Measurements from ENCODE around the gene PPP2R1B. TPM values are rescaled to one million over a fixed set of nuclear protein-coding genes. Genes with fewer than 3 reads are reported as not detected.

Gene PPP2R1B
- total and polyA plus RNA-seq, 12 donors = 5.8 to 16.8 (median 10.7) TPM

GRCh38 chr11:111766834-111767142, 599 bp upstream of the PPP2R1B start:
- WGBS, 2 donors = 1 to 2% methylated on average over 7 of the region's 7 CpGs
- Histone ChIP-seq H3K36me3 (peaks cover 0 to 32% (median 10%) of the 10 kb centered on the region in 9 donors), H3K9me3 (no peaks in the 10 kb centered on the region), H3K4me3 (peak overlapping the region; percentile 68 to 97 (median 84)), H3K27ac (peak overlapping the region; percentile 57 to 92 (median 86)), H3K27me3 (no peaks in the 10 kb centered on the region), H3K4me1 (peaks cover 2 to 39% (median 28%) of the 10 kb centered on the region in 9 donors)
- intact Hi-C loops (cut with DNase I) = loop anchor here in 3 of 10 donors (2.0 to 5.0 kb wide), 2 partner anchors 34 to 164 kb away; partner anchors contain the start of gene SIK2 (in 1 of the 3)
- peak; percentile 21 to 58 (median 38) for ATAC-seq
- no peak for TF ChIP-seq CTCF (IDR thresholded peaks at IDR 0.05)
- DNase-seq = no peak

GRCh38 chr11:111765320-111765983, 737 bp downstream of the PPP2R1B start:
- no peaks in the 10 kb centered on the region for H3K27me3 ChIP-seq
- H3K4me3 ChIP-seq = peak overlapping the region; percentile 68 to 97 (median 84)
- peaks cover 0 to 46% (median 18%) of the 10 kb centered on the region in 9 donors for H3K36me3 ChIP-seq
- H3K27ac ChIP-seq = peak overlapping the region; percentile 37 to 92 (median 86)
- H3K9me3 ChIP-seq = no peaks in the 10 kb centered on the region
- intact Hi-C loops (cut with DNase I) = loop anchor here in 2 of 10 donors (5.0 kb wide), 1 partner anchor 33 kb away; no protein-coding TSS in a partner anchor
- 3 to 5% methylated on average over 28 of the region's 28 CpGs for WGBS, 2 donors
- H3K4me1 ChIP-seq = peaks cover 2 to 49% (median 28%) of the 10 kb centered on the region in 9 donors
- DNase-seq (peak in 1 of 2 donors; percentile 28), ATAC-seq (peak in 7 of 8 donors; percentile 26 to 70 (median 56))
- TF ChIP-seq CTCF (IDR thresholded peaks at IDR 0.05) = no peak

GRCh38 chr11:111764621-111765020, 1.6 kb downstream of the PPP2R1B start:
- 63 to 65% methylated on average over 1 of the region's 1 CpG for whole genome bisulfite sequencing, 2 donors
- DNase-seq (no peak), ATAC-seq (no peak)
- peak overlapping the region in 6 of 10 donors; percentile 78 to 97 (median 92) for H3K4me3 ChIP-seq
- intact Hi-C loops (cut with DNase I) = loop anchor here in 2 of 10 donors (5.0 kb wide), 1 partner anchor 32 kb away; no protein-coding TSS in a partner anchor
- H3K4me1 ChIP-seq = peaks cover 5 to 58% (median 36%) of the 10 kb centered on the region in 9 donors
- H3K36me3 ChIP-seq = peaks cover 0 to 54% (median 25%) of the 10 kb centered on the region in 9 donors
- no peaks in the 10 kb centered on the region for H3K9me3 ChIP-seq
- no peak overlapping the region for H3K27ac ChIP-seq
- no peaks in the 10 kb centered on the region for H3K27me3 ChIP-seq
- TF ChIP-seq CTCF (IDR thresholded peaks at IDR 0.05) = no peak

GRCh38 chr11:111762981-111763643, 3.1 kb downstream of the PPP2R1B start:
- peaks cover 0 to 69% (median 30%) of the 10 kb centered on the region in 9 donors for H3K36me3 ChIP-seq
- H3K4me3 ChIP-seq = no peak overlapping the region
- intact Hi-C loops (cut with DNase I) = no loop called here

More at GRCh38 chr11:111762981-111763643, 3.1 kb downstream of the PPP2R1B start:
- DNase-seq (no peak), ATAC-seq (no peak)
- peak in 3 of 9 donors; percentile 15 to 32 (median 20) for TF ChIP-seq CTCF (IDR thresholded peaks at IDR 0.05)
- peaks cover 8 to 72% (median 48%) of the 10 kb centered on the region in 9 donors for H3K4me1 ChIP-seq
- no peak overlapping the region for H3K27ac ChIP-seq
- H3K27me3 ChIP-seq = no peaks in the 10 kb centered on the region
- 82 to 85% methylated on average over 3 of the region's 3 CpGs for WGBS, 2 donors
- H3K9me3 ChIP-seq = no peaks in the 10 kb centered on the region
